ENCODE data around the gene TGFBRAP1. TPM values are rescaled to one million over a fixed set of nuclear protein-coding genes. Genes with fewer than 3 reads are reported as not detected.
A peak's percentile ranks its signal among the peaks of the same experiment; 100 is the strongest.

TGFBRAP1 gene
- total RNA-seq, 2 donors from 2014 or later, result 14.2 to 19.8 TPM

DNA sequence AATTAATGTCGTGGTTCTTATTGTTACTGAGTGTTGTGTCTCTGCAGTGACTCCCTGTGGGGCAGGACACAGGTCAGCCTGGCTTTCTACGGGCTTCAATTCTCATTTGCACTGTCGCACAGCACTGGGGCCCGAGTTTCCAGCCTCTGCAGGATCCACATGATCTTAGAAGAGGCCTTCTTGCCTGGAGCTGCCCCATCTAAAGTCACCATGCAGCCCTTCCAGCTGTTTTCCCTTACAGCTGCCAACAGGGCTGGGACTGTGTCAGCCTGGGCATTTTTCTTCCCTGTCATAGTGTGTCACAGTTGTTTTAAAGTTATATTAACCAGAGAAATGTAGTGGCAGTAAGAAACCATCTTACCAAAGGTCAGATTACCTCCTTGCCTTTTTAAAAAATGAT lies 42.3 kb upstream of the TGFBRAP1 start:
- Histone ChIP-seq H3K4me3 (no peak overlapping the region), H3K4me1 (no peaks in the 10 kb centered on the region), H3K27me3 (no peaks in the 10 kb centered on the region), H3K9me3 (no peaks in the 10 kb centered on the region), H3K27ac (no peak overlapping the region), H3K36me3 (peaks cover 11% of the 10 kb centered on the region), H3K9ac (ENCODE audit: low read depth in 2 of 2, low read length in 2 of 2) (no peak overlapping the region)
- no peak for TF ChIP-seq CTCF (IDR thresholded peaks at IDR 0.05)
- intact Hi-C loops (cut with DNase I), result loop anchor here (2.0 kb wide), 1 partner anchor 149 kb away; no protein-coding TSS in a partner anchor
- no peak for DNase-seq

DNA sequence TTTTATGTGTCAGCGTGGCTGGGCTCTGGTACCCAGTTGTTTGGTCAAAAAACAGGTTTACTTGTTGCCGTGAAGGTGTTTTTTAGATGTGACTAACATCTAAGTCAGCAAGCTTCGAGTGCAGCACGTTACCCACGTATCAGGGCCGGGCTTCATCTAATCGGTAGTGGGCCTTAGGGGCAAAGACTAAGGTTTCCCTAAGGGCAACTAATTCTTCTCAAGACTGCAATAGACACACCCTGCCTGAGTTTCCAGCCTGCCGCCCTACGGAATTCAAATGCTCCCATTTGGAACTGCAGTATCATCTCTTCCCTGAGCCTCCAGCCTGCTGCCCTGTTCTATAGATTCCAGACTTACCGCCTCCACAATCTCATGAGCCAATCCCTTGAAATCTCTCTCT lies 41.6 kb upstream of the TGFBRAP1 start:
- Histone ChIP-seq H3K9ac (ENCODE audit: low read depth in 2 of 2, low read length in 2 of 2) (no peak overlapping the region), H3K4me3 (no peak overlapping the region), H3K4me1 (no peaks in the 10 kb centered on the region), H3K36me3 (peaks cover 11% of the 10 kb centered on the region), H3K27me3 (no peaks in the 10 kb centered on the region), H3K27ac (no peak overlapping the region), H3K9me3 (no peaks in the 10 kb centered on the region)
- DNase-seq, result no peak
- TF ChIP-seq CTCF (IDR thresholded peaks at IDR 0.05), result no peak
- intact Hi-C loops (cut with DNase I), result loop anchor here (2.0 kb wide), 1 partner anchor 150 kb away; no protein-coding TSS in a partner anchor

DNA sequence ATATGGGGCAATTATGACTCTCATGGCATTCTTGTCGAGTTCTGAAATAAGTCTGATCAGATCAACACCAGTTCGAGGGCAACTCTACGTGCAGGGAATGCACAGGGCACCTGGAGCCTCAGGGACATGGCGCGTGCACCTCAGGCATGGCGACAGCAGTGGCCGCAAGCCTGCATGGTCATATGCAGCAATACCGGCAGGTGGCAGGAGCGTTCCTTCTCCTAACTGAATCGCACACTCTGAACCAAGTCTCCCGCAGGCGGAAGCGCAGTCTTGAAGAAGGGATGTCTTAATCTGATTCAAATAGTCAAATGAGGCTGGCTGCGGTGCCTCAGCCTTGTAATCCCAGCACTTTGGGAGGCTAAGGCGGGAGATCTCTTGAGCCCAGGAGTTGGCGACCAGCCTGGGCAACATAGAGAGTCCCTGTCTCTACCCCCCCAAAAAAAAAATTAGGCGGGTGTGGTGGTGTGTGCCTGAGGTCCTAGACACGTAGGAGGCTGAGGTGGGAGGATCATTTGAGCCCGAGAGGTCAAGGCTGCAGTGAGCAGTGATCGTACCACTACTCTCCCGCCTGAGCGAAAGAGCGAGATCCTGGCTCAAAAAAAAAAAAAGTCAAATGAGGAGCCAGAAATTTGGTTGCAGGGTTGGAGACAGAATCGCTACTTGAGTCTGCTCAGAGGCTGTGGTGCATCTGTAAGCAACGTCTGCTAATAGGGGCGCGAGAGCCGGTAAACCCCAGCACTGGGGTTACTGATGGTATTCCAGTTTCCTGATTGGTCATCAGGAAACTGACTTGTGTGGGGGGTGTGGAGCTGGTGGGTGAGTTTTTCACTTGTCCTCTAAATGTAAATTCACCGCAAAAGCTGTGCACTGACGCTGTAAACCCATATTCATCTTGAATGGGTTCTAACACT lies 40.5 kb upstream of the TGFBRAP1 start:
- intact Hi-C loops (cut with DNase I), result loop anchor here (2.0 kb wide), 1 partner anchor 151 kb away; no protein-coding TSS in a partner anchor
- Histone ChIP-seq H3K4me3 (no peak overlapping the region), H3K36me3 (peaks cover 11% of the 10 kb centered on the region), H3K9me3 (no peaks in the 10 kb centered on the region), H3K27ac (no peak overlapping the region), H3K9ac (ENCODE audit: low read depth in 2 of 2, low read length in 2 of 2) (peak overlapping the region in 1 of 2 donors; percentile 9), H3K4me1 (no peaks in the 10 kb centered on the region), H3K27me3 (no peaks in the 10 kb centered on the region)
- peak; percentile 90 for DNase-seq
- TF ChIP-seq CTCF (IDR thresholded peaks at IDR 0.05), result peak; percentile 80

GRCh38 chr2:105368759-105369408 lies 39.3 kb upstream of the TGFBRAP1 start:
- H3K27ac ChIP-seq, result no peak overlapping the region
- no peak overlapping the region for H3K9ac ChIP-seq (ENCODE audit: low read depth in 2 of 2, low read length in 2 of 2)
- H3K4me3 ChIP-seq, result no peak overlapping the region
- H3K27me3 ChIP-seq, result no peaks in the 10 kb centered on the region
- intact Hi-C loops (cut with DNase I), result no loop called here
- H3K9me3 ChIP-seq, result no peaks in the 10 kb centered on the region
- no peak for TF ChIP-seq CTCF (IDR thresholded peaks at IDR 0.05)
- no peak for DNase-seq
- H3K36me3 ChIP-seq, result peaks cover 7% of the 10 kb centered on the region
- H3K4me1 ChIP-seq, result no peaks in the 10 kb centered on the region

- no peak for DNase-seq
- no peak overlapping the region for H3K27ac ChIP-seq
- no peaks in the 10 kb centered on the region for H3K4me1 ChIP-seq
- intact Hi-C loops (cut with DNase I), result no loop called here
- no peak overlapping the region for H3K9ac ChIP-seq (ENCODE audit: low read depth in 2 of 2, low read length in 2 of 2)
- peaks cover 22% of the 10 kb centered on the region for H3K36me3 ChIP-seq
- H3K9me3 ChIP-seq, result no peaks in the 10 kb centered on the region
- H3K4me3 ChIP-seq, result no peak overlapping the region
- H3K27me3 ChIP-seq, result no peaks in the 10 kb centered on the region
- no peak for TF ChIP-seq CTCF (IDR thresholded peaks at IDR 0.05)
Observed at GRCh38 chr2:105365206-105365605, 35.7 kb upstream of the TGFBRAP1 start.
